ENCODE results near the gene CXXC5.
"Not testable (repeated sequence)": the region's sequence is repeated elsewhere in the genome, so short reads cannot be mapped to it uniquely, and the experiment has no call there.

The CXXC5 gene

GRCh38 chr5:139648205-139649081 lies at the start of gene CXXC5:
TSS of gene CXXC5 (plus strand) at chr5:139648349. CDS start at chr5:139680524, 32,175 bp downstream.
- DNase-seq, result peak in 4 of 6 experiments; percentile 25 to 46 (median 34)

- not testable (repeated sequence) for DNase-seq
Measured at GRCh38 chr5:139598601-139598965, 49.6 kb upstream of the CXXC5 start.

GRCh38 chr5:139600336-139600949 lies 47.7 kb upstream of the CXXC5 start:
- DNase-seq, result no peak

- no peak for DNase-seq
Measured at GRCh38 chr5:139601429-139601828, 46.7 kb upstream of the CXXC5 start.

- not testable (repeated sequence) for DNase-seq
Measured at GRCh38 chr5:139601948-139602347, 46.2 kb upstream of the CXXC5 start.

DNA sequence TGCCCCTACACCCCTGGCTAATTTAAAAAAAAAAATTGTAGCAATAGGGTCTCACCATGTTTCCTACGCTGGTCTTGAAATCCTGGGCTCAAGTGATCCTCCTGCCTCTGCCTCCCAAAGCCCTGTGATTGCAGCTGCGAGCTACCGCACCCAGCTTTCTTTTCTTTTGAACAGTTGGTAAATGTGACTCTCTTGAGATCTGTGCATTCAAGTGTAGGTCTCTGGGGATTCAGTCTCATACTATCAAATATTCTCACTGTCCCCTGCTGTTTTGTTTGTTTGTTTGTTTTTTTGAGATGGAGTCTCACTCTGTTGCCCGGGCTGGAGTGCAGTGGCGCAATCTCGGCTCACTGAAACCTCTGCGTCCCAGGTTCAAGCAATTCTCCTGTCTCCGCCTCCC lies 42.3 kb upstream of the CXXC5 start:
- DNase-seq, result no peak

DNA sequence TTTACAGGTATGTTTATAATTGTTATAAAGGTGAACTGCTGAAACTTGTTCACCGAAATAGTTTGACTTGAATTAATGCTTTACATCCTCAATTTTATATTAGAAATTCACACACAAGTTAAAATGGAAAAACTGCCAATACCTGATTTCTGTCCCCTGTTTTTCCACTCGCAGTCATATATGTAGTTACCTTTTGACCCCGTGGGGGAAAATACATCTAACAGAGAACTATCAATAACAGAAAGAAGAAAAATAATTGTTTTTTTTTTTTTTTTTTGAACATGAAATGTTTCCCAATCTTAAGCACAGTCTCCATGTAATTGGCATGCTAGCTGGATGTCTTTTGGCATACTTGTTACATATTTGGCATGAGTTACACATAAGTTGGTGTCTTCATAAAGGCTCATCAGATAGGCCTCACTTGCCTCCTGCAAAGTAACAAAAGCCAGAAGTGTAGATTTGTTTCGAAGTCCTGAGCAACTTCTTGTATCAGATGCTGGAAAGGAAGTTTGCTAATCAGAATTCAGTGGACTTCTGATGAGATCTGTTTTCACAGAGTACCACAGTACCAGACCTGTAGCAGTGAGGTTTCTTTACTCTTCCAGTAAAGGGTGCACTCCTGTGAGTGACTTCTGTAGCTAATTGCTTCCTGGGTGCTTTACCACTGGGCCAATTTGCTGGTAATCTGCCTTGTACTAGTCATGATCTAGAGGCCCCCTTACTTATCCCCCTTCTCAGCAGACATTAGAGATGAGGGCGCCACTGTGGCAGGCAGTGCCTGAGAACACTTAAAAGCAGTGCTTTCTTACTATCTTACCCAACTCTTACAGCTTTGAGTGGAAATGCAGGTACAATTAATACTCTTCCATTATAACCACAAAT lies 36.2 kb upstream of the CXXC5 start:
- no peak for DNase-seq

DNA sequence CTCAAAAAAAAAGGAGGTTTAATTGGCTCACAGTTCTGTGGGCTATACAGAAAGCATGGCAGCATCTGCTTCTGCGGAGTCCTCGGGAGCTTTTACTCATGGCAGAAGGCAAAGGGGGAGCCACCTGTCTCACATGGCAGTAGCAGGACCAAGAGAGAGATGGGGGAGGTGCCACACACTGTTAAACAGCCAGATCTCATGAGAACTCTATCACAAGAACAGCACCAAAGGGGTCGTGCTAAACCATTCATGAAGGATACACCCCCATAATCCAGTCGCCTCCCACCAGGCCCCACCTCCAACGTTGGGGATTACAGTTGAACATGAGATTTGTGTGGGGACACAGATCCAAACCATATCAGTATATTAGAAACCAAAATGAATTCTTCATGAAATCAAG lies 28.3 kb upstream of the CXXC5 start:
- DNase-seq, result no peak

GRCh38 chr5:139625398-139625797 lies 22.8 kb upstream of the CXXC5 start:
- DNase-seq, result not testable (repeated sequence)

- no peak for DNase-seq
Measured at GRCh38 chr5:139630855-139631254, 17.3 kb upstream of the CXXC5 start.

GRCh38 chr5:139631520-139632165 lies 16.5 kb upstream of the CXXC5 start:
- no peak for DNase-seq

GRCh38 chr5:139633295-139634027 lies 14.7 kb upstream of the CXXC5 start:
- peak; percentile 25 to 76 (median 52) for DNase-seq

- DNase-seq, result no peak
Measured at GRCh38 chr5:139634028-139634325, 14.2 kb upstream of the CXXC5 start.

- DNase-seq, result no peak
Measured at GRCh38 chr5:139634541-139634940, 13.6 kb upstream of the CXXC5 start.

DNA sequence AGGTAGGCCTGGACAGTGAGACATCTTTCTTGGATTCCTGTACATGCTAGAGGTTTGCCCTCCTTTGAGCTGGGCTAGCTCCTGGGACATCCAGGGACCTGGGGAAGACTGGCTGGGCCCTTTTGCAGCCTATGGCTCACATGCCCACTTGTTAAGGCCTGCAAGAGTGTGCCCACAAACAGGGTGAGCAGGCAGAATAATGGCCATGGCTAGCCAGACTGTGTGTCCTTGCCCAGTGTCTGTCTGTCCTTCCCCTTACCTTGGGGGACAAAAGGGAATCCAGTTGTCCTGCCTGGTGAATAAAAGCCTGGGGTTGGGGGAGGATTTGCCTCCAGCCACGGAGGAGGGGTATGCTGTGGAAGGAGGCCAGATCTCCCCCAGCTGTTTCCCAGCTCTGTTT lies 13.0 kb upstream of the CXXC5 start:
- DNase-seq, result no peak

- peak in 1 of 6 experiments; percentile 7 for DNase-seq
Measured at GRCh38 chr5:139635606-139636206, 12.4 kb upstream of the CXXC5 start.

GRCh38 chr5:139636207-139636792 lies 11.8 kb upstream of the CXXC5 start:
- DNase-seq, result peak; percentile 31 to 64 (median 51)

DNA sequence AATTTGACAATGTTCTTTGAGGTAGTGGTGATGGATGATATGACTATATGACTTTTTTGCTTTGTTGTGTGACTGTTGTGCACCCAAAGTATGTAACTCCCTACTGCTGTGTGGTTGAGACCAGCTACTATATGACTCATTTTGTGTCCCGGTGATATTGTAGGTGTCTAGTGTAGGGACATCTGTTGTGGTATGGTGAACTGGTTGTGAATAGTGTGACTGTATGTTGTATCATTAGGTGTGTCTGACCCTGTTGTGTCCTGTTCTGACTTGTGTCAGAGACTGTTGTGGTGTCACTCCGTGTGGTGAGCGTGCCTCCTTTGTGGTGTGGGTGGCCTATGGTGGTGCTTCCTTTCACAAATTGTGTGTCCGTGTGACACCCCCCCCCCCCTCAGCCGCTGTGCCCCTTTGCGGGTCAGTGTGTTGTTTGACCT lies 11.2 kb upstream of the CXXC5 start:
- no peak for DNase-seq

GRCh38 chr5:139637438-139638089 lies 10.6 kb upstream of the CXXC5 start:
- DNase-seq, result peak in 5 of 6 experiments; percentile 25 to 41 (median 29)

DNA sequence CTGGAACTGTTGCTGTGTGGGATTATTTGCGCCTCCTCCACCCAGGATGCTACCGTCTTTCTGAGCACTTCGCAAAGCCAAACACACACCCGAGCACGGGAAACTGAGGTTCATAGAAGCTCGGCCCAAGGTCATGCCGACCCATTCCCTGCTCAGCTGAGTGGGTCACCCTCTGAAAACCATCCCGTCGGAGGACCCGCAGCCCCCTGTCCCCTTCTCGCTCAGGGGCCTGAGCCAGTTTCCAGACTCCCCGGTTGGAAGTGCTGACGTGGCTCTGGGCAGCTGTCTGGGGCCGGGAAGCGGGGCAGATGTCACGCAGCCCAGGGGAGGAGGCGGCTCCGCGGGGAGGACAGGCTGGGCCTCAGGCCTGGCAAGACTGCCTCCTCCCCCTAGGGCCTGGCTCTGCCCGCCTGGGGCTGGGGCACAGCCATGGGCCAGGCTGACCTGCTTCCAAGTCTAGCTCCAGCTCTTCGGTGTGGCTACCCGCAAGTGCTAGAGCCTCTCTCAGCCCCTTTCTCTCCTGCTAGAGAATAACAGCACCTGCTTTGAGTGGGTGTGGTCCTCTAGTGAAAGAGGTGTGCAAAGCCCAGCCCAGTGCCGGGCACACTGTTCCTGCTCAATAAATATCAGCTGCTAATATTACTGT lies 9.9 kb upstream of the CXXC5 start:
- DNase-seq, result no peak

All from stimulated activated naive CD4-positive, alpha-beta T cell (primary cell).